Suprapubic skin (tissue), 3 donors: ENCODE measurements around the gene ALG12.

Experiments used
- POLR2A ChIP-seq, 2 donors: fragments of 450-650 bp; IDR thresholded peaks; one replicate each; pipeline ENCODE4 v1.6.1; 2017; ENCODE audit warnings: antibody characterized with exemption in 2 of 2, mild to moderate bottlenecking in 2 of 2, moderate library complexity in 2 of 2
- TF ChIP-seq, protein P1 (sequence below), 2 donors: fragments of 200-600 bp in 1 of 2; fragments of 450-650 bp in 1 of 2; sonication (generic) in 1 of 2; IDR thresholded peaks; one replicate each; pipeline ENCODE4 v1.5.1; 2016 to 2019; ENCODE audit warnings: antibody characterized with exemption in 2 of 2, mild to moderate bottlenecking in 1 of 2, moderate library complexity in 1 of 2

DNA sequence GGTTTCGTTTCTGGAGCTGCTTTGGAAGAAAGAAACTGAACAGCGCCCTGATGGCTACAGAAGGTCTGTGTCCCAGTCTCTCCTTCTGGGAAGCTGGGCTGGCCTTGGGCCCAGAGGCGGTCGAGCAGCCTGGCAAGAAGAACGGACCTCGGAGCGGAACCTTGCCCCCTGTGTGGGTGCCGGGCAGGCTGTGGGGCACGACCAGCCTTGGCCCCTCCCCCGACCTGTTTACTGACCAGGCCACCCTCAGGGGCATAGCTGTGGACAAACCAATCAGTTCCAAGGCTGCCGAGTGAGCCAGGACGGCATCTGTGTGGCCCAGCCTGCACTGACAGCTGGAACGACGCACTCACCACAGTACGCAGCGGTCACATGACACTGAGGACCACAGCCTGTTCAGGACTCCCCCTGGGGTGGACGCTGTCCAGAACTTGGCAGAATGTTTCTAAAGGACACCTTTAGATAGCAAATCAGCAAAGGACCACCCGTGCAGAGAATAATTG is 49.5 kb upstream of the ALG12 start:
- TF ChIP-seq, protein P1, sequence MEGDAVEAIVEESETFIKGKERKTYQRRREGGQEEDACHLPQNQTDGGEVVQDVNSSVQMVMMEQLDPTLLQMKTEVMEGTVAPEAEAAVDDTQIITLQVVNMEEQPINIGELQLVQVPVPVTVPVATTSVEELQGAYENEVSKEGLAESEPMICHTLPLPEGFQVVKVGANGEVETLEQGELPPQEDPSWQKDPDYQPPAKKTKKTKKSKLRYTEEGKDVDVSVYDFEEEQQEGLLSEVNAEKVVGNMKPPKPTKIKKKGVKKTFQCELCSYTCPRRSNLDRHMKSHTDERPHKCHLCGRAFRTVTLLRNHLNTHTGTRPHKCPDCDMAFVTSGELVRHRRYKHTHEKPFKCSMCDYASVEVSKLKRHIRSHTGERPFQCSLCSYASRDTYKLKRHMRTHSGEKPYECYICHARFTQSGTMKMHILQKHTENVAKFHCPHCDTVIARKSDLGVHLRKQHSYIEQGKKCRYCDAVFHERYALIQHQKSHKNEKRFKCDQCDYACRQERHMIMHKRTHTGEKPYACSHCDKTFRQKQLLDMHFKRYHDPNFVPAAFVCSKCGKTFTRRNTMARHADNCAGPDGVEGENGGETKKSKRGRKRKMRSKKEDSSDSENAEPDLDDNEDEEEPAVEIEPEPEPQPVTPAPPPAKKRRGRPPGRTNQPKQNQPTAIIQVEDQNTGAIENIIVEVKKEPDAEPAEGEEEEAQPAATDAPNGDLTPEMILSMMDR (IDR thresholded peaks at IDR 0.05) = no peak
- no peak for TF ChIP-seq POLR2A (IDR thresholded peaks at IDR 0.05)
